Fibroblast of the conjunctiva (primary cell): ENCODE measurements around the gene EXOC3.

Experiments
- DNase-seq: peaks from one replicate; pipeline ENCODE4 v3.0.0-alpha.2; 2010; ENCODE audit warnings: low read depth

EXOC3 gene

GRCh38 chr5:426392-426976 is 16.5 kb upstream of the EXOC3 start:
- no peak for DNase-seq

GRCh38 chr5:427415-428087 is 15.4 kb upstream of the EXOC3 start:
- no peak for DNase-seq

DNA sequence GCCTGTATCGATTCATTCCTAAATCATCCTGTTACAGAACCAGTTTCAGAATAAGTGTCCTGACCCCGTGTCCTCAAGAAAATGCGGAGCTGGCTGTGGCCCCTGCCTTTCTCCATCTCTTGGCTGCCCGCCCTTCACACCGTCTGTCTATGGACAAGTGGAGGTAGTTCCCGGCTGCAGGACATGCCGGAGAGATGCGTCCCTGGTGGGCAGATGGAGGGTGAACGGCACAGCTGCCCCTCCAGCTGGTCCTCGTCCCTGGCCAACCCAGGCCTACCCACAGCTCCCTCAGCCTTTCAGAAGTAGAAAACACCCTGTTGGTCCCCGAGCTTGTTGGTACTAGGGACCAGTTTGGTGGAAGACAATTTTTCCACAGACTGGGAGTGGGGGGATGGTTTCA is 14.8 kb upstream of the EXOC3 start:
- DNase-seq, result no peak

GRCh38 chr5:428754-429452 is 14.1 kb upstream of the EXOC3 start:
- no peak for DNase-seq

GRCh38 chr5:429453-430188 is 13.4 kb upstream of the EXOC3 start:
- DNase-seq, result peak; percentile 12

DNA sequence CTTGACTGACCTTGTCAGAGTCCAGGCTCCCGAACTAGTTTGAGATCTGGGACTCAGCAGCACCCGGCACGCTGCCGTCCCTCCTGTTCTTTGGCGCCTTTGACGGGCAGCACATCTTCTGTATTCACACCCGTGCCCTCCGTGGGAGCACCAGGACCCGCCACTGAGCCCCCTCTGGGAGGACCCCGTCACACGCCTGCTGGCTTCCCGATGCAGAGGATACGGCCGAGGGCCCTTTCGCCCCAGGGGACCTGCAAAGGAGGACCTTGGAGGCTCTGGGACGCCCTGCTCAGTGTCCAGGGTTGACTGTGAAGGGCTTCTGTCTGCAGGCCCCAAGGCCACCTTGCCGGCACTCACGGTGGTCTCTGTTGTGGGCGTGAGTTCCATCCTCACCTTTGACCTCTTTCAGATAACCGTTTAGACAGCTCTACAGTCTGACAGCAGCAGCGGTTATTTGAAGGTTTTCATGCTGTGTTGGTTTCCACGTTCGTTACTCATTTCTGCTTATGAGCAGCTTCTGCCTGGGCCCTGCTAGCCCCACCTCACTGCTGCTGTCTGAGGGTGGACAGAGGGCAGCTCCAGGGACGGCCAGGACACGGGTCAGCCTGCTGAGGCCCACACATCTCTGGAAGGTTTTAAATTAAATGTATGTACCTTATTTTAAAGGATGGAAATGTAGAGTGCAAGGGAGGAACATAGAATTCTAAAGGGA is 12.6 kb upstream of the EXOC3 start:
- no peak for DNase-seq

GRCh38 chr5:431001-431710 is 11.8 kb upstream of the EXOC3 start:
- no peak for DNase-seq

DNA sequence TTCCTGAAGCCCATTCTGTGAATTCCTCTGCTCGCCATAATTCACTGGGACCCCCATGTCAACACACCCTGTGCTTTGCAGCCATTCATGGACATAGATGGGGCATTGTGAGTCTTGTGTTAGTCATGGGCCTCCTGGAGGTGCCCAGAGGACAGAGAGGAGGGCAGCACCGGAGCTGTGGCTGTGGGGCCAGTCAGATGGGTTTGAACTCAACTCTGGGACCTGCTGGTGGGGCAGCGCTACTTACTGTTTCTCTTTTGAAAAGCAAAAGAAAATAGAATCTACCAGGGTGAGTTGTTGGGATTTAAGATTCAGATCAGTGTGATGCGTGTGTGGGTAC is 11.3 kb upstream of the EXOC3 start:
- DNase-seq, result no peak

GRCh38 chr5:432201-432927 is 10.6 kb upstream of the EXOC3 start:
- no peak for DNase-seq

DNA sequence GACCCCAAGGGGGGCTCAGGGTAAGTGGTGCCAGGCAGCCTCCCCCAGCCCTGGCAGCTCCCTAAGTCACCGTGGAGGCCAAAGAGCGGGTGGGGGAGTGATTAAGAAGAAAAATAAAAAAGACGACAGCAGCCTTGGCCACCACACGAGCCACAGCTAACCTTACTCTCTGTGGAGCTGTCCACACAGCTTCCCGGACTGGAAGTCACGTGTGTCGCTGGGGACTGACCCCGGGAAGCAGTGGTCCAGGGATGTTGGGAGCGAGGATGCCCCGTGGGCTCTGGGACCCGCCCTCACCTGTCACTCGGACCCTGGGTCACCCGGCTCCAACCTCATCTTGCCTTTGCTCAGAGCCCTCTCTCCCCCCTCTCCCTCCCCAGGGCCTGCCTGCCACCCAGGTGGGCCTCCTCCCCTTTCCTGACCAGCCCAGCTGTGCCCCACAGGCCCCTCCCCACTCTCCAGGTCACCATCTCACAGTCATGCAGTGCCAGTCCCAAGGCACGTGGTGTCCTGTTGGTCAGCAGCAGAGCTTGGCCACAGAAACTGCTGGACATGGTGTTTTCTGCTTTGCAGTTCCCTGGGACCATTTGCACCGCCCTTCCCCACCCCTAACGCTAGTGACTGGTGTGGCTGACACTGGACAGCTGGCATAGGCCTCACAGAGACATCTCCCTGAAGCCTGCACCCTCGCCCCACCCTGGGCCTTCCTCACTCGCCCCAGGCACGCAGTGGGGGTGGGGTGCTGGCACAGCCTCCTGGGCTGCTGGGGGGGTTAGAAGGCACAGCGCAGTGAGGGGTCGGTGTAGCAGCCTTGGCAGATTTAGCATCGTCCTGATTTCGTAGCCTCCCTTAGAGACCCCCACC is 9.8 kb upstream of the EXOC3 start:
- DNase-seq, result no peak

DNA sequence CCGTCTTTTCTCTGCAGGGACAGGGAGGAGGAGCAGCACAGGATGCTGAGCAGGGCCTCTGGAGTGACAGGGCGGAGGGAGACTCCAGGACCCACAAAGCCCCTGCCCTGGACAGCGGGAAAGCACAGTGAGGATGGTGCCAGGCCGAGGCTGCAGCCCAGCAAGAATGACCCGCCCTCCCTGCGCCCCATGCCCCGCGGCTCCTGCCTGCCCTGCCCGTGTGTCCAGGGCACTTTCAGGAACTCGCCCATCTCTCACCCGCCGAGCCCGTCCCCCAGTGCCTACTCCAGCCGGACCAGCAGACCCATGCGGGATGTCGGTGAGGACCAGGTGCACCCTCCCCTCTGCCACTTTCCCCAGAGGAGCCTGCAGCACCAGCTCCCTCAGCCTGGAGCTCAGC is 9.1 kb upstream of the EXOC3 start:
- DNase-seq, result no peak

- DNase-seq, result no peak
Measured at GRCh38 chr5:434443-435146, 8.4 kb upstream of the EXOC3 start.

DNA sequence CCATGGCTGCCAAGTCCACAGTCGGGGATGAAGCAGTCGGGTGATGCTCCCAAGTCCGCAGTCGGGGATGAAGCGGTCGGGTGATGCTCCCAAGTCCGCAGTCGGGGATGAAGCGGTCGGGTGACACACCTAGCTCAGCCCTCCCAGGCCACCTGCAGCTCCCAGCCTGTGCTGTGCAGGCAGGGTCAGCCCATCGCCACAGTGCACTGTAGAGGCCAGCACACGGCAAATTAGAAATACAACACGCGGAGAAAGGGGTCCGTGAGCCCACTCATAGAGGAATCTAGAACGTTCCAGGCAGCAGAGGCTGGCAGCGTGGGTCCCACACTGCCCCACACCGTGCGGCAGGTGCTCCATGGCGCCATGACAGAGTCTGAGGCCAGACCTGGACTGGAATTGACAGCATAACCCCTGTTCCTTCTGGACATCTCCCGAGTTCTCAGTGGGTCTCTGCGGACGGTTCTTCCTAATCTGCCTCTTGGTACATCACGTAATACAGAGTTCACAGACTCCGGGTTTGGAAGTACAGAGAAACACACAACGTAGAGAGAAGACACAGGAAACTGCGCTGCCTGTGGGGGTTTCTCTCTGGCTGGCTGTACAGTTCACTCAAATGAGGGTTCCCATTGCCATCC is 7.7 kb upstream of the EXOC3 start:
- DNase-seq, result no peak

DNA sequence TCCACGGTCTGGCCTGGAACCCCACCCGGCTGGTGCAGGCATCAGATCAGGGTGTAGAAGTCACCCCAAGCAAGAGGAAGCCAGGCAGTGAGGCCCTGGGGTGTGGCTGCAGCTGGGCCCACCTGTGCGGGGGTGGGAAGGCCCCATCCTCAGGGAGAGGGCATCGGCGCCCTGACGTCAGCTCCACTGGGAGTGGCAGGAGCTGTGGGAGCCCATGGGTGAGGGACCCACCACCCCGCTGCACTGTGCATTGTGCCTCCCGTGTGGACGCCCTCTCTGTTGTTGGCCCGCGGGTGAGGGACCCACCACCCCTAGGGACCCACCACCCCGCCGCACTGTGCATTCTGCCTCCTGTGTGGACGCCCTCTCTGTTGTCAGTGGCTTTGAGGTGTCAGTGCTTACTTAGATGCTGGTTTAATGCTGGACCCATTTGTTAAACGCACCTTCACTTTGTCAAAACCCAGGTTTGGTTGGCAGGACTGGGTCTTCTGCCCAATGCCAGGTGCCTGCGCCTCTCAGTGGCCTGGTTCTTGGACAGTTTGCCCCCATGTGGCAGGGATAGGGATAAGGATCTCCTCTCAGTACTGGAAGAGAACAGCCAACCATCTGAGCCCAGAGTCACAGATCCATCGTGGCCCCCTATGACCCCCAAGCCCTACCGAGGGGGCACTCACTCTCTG is 6.9 kb upstream of the EXOC3 start:
- DNase-seq, result no peak

DNA sequence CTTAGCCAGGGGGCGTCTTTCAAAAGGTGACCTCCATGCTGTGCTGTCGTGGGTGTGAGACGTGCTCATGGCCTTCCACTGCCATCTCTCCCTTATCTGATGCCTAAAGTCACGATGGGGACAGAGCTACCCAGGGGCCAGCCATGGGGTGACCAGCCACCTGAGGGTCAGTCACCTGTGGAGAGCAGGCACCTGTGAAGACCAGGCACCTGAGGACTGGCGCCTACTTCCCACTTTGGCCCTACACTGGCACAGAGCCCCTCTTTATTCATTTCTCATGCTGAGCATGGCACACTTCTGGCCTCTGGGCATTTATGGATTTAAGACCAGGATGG is 6.4 kb upstream of the EXOC3 start:
- no peak for DNase-seq

- no peak for DNase-seq
Measured at GRCh38 chr5:437281-437771, 5.7 kb upstream of the EXOC3 start.

DNA sequence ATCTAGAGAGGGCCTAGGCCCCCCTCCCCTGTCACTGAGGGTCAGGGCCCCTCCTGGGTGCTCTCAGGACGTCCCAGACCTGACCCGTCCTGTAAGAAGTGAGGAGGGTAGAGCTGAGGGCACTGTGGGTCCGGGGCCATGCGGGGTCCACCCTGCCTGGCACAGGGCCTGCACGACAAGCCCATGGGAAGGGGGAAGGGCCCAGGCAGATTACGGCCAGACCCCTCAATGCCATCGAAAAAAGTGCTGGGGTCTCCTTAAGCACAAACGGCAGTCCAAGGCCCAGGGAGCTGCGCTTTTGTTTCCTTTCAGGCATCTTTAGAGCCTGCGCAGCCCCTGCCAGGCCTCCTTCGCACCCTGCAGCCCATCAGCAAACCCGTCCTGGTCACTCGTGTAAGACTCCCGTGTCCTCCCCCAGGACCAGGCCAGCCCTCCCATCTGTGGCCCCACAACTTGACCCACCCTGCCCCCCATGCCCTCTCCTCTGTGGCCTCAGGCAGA is 4.4 kb upstream of the EXOC3 start:
- DNase-seq, result no peak

DNA sequence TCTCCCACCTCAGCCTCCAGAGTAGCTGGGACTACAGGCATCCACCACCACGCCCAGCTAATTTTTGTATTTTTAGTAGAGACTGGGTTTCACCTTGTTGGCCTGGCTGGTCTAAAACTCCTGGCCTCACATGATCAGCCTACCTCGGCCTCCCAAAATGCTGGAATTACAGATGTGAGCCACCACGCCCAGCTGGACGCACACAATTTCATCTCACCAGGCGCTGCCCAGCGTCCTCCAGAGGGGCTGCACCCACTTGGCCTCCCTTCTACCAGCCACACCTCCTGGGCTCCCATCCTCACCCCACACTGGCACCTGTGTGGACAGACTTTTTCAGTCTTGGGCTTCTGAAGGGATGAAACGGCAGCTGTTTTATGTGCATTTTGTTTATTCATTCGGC is 3.8 kb upstream of the EXOC3 start:
- DNase-seq, result no peak
